Measurements from ENCODE around the gene SLC38A8. TPM values are rescaled to one million over a fixed set of nuclear protein-coding genes. Genes with fewer than 3 reads are reported as not detected.
A peak's percentile ranks its signal among the peaks of the same experiment; 100 is the strongest.

Gene SLC38A8
- total RNA-seq, 1 donor, result not detected

DNA sequence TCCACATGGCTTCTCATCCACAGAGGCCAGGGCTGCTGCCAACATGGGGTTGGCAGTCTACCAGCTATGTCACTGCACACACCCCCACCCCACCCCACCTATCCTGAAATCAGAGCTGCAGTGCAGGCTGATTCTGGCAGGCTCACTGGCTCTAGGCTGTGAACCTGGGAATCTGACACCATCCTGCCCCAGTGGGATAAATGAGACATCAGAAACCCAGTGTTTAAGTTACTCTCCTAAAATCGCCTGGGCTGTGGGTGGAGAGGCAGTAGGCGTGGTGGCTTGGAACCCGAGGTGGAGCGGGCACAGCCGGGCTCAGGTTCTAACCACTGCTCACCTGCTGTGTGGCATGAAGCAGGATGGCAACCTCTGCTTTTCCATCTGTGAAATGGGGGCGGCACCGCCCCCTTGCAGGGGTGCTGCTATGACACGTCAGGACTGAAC is 5.6 kb downstream of the SLC38A8 start:
- H3K4me1 ChIP-seq (ENCODE audit: insufficient read depth, low read length), result no peaks in the 10 kb centered on the region
- no peaks in the 10 kb centered on the region for H4K20me1 ChIP-seq (ENCODE audit: insufficient read depth, low read length)

DNA sequence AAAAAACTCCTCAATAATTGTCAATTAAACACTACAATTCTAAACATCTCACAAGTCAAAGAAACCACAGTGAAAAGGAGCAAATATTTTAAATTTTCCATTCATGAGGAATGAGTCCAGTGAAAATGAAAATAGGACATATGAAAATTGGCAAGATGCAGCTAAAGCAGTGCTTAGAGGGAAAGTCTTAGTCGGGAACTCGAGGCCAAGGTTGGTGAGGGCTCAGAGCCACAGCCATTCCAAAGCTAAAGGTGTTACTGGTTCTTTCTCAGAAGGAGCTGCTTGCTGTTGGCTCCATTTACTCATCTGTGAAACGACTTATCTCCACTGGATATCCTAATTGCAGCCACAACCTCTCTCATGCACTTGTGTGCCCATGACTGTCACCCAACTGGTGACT is 6.5 kb downstream of the SLC38A8 start:
- H3K27me3 ChIP-seq (ENCODE audit: insufficient read depth, low read length), result peaks cover 21% of the 10 kb centered on the region
- no peak overlapping the region for H3K4me2 ChIP-seq (ENCODE audit: insufficient read depth, low read length)
- TF ChIP-seq, protein P1, sequence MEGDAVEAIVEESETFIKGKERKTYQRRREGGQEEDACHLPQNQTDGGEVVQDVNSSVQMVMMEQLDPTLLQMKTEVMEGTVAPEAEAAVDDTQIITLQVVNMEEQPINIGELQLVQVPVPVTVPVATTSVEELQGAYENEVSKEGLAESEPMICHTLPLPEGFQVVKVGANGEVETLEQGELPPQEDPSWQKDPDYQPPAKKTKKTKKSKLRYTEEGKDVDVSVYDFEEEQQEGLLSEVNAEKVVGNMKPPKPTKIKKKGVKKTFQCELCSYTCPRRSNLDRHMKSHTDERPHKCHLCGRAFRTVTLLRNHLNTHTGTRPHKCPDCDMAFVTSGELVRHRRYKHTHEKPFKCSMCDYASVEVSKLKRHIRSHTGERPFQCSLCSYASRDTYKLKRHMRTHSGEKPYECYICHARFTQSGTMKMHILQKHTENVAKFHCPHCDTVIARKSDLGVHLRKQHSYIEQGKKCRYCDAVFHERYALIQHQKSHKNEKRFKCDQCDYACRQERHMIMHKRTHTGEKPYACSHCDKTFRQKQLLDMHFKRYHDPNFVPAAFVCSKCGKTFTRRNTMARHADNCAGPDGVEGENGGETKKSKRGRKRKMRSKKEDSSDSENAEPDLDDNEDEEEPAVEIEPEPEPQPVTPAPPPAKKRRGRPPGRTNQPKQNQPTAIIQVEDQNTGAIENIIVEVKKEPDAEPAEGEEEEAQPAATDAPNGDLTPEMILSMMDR (IDR thresholded peaks at IDR 0.05; ENCODE audit: extremely low read depth, low read depth, low read length), result no peak
- no peaks in the 10 kb centered on the region for H4K20me1 ChIP-seq (ENCODE audit: insufficient read depth, low read length)
- H3K4me1 ChIP-seq (ENCODE audit: insufficient read depth, low read length), result no peaks in the 10 kb centered on the region
- no peaks in the 10 kb centered on the region for H3K36me3 ChIP-seq (ENCODE audit: insufficient read depth, low read length)
- peaks cover 9% of the 10 kb centered on the region for H3K9me3 ChIP-seq (ENCODE audit: low read depth, low read length)
- H3K27ac ChIP-seq (ENCODE audit: low read depth, low read length), result no peak overlapping the region
- H3K79me2 ChIP-seq (ENCODE audit: insufficient read depth, low read length), result no peaks in the 10 kb centered on the region
- no peak overlapping the region for H2AFZ ChIP-seq (ENCODE audit: low read length)
- H3K4me3 ChIP-seq (ENCODE audit: insufficient read depth, low read length), result no peak overlapping the region
- DNase-seq (ENCODE audit: insufficient read length, low spot score, missing footprints), result no peak

More for the DNA sequence above, 5.6 kb downstream of the SLC38A8 start:
- TF ChIP-seq, protein P1 (IDR thresholded peaks at IDR 0.05; ENCODE audit: extremely low read depth, low read depth, low read length), result no peak
- no peak overlapping the region for H2AFZ ChIP-seq (ENCODE audit: low read length)
- H3K36me3 ChIP-seq (ENCODE audit: insufficient read depth, low read length), result no peaks in the 10 kb centered on the region
- peak; percentile 35 for DNase-seq (ENCODE audit: insufficient read length, low spot score, missing footprints)
- H3K27me3 ChIP-seq (ENCODE audit: insufficient read depth, low read length), result peaks cover 28% of the 10 kb centered on the region
- no peaks in the 10 kb centered on the region for H3K79me2 ChIP-seq (ENCODE audit: insufficient read depth, low read length)
- H3K9me3 ChIP-seq (ENCODE audit: low read depth, low read length), result peaks cover 9% of the 10 kb centered on the region
- no peak overlapping the region for H3K4me3 ChIP-seq (ENCODE audit: insufficient read depth, low read length)
- no peak overlapping the region for H3K4me2 ChIP-seq (ENCODE audit: insufficient read depth, low read length)
- H3K27ac ChIP-seq (ENCODE audit: low read depth, low read length), result no peak overlapping the region

DNA sequence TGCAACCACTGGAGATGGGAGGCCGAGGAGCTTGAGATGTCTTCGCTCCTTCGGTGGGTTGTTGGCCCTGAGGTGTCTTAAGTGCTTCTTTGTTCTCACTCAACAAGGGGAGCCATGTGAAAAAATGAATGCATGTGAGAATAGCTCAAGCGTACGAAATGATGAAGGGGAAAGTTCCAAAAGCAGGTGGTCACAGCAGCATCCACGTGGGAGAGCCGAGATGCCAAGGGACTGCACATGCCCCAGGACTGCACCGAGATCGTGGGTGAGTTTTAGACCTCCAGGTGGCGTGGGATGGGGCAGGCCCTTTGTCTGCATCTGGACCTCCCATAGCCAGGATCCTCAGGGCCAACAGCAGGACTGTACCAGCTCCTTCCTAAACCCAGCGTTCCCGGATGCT is 8.1 kb downstream of the SLC38A8 start:
- no peaks in the 10 kb centered on the region for H4K20me1 ChIP-seq (ENCODE audit: insufficient read depth, low read length)
- TF ChIP-seq, protein P1 (IDR thresholded peaks at IDR 0.05; ENCODE audit: extremely low read depth, low read depth, low read length), result no peak
- H3K4me2 ChIP-seq (ENCODE audit: insufficient read depth, low read length), result no peak overlapping the region
- H3K27me3 ChIP-seq (ENCODE audit: insufficient read depth, low read length), result peaks cover 13% of the 10 kb centered on the region
- H3K36me3 ChIP-seq (ENCODE audit: insufficient read depth, low read length), result no peaks in the 10 kb centered on the region
- H3K27ac ChIP-seq (ENCODE audit: low read depth, low read length), result no peak overlapping the region
- peak; percentile 44 for DNase-seq (ENCODE audit: insufficient read length, low spot score, missing footprints)
- no peaks in the 10 kb centered on the region for H3K79me2 ChIP-seq (ENCODE audit: insufficient read depth, low read length)
- H2AFZ ChIP-seq (ENCODE audit: low read length), result no peak overlapping the region
- peaks cover 9% of the 10 kb centered on the region for H3K9me3 ChIP-seq (ENCODE audit: low read depth, low read length)
- H3K4me3 ChIP-seq (ENCODE audit: insufficient read depth, low read length), result no peak overlapping the region
- H3K4me1 ChIP-seq (ENCODE audit: insufficient read depth, low read length), result no peaks in the 10 kb centered on the region

DNA sequence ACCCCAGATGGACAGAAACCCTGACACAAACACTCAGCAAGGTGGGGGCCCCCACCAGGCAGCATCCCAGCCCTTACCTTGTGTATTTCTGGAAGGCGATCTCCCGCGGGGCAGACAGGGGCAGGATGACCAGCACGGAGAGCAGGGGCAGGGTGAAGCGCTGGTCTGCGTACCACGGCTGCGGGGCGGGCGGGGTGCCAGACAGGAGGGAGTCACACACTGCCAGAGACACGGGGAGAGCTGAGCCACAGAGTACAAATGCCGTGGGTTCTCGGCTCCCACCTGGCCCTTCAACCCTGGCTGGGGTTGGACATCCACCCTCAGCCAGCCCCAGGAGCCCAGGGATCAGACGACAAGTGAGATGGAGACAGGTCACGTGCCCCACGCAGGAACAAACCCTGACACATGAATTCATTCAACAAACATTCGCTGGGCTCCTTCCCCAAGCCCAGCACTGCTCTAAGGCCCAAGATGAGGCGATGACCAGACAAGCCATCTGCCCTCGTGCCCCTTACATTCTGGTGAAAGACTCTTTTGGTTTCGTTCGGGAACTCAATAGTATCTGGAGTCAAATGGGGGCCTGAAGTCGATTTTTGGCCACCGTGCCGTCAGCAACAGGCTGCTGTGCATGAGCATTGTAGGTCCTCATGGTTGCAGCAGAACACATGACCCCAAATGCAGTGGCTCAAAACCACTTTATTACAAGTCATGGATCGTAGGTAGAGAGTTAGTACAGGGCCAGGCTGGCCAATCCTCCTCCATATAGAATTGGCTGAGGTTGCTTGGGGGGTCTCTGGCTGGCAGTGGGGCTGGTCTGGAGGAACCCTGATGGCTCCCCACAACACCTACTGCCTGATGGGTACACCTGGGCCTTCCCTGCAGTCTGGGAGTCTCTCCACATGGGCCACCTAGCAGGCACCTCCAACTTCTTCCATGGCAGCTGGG is 9.1 kb downstream of the SLC38A8 start:
- DNase-seq (ENCODE audit: insufficient read length, low spot score, missing footprints), result peak; percentile 76
- no peaks in the 10 kb centered on the region for H3K36me3 ChIP-seq (ENCODE audit: insufficient read depth, low read length)
- no peaks in the 10 kb centered on the region for H3K4me1 ChIP-seq (ENCODE audit: insufficient read depth, low read length)
- no peak overlapping the region for H3K27ac ChIP-seq (ENCODE audit: low read depth, low read length)
- H3K4me2 ChIP-seq (ENCODE audit: insufficient read depth, low read length), result no peak overlapping the region
- no peaks in the 10 kb centered on the region for H3K79me2 ChIP-seq (ENCODE audit: insufficient read depth, low read length)
- H3K27me3 ChIP-seq (ENCODE audit: insufficient read depth, low read length), result peaks cover 10% of the 10 kb centered on the region
- no peak overlapping the region for H3K4me3 ChIP-seq (ENCODE audit: insufficient read depth, low read length)
- no peak overlapping the region for H2AFZ ChIP-seq (ENCODE audit: low read length)
- peaks cover 9% of the 10 kb centered on the region for H3K9me3 ChIP-seq (ENCODE audit: low read depth, low read length)
- H4K20me1 ChIP-seq (ENCODE audit: insufficient read depth, low read length), result no peaks in the 10 kb centered on the region
- TF ChIP-seq, protein P1 (IDR thresholded peaks at IDR 0.05; ENCODE audit: extremely low read depth, low read depth, low read length), result no peak

Measured in osteoblast (primary cell).